ENCODE results near the gene PLXDC2.

GRCh38 chr10:19892270-19892669 is 76.0 kb downstream of the PLXDC2 start:
- no peak for TF ChIP-seq CTCF (IDR thresholded peaks at IDR 0.05; ENCODE audit: poor library complexity)
- no peak for TF ChIP-seq EZH2 (IDR thresholded peaks at IDR 0.05; ENCODE audit: borderline replicate concordance)

Data from hepatocyte (in vitro differentiated cells).